HepG2 (cell line): ENCODE measurements around the gene SDHD. TPM values are rescaled to one million over a fixed set of nuclear protein-coding genes. Genes with fewer than 3 reads are reported as not detected.

Experiments used
- CHD4 ChIP-seq: fragments of 200-600 bp; sonication (generic); IDR thresholded peaks from 2 replicates; pipeline ENCODE4 v1.7.0; 2017; ENCODE audit warnings: mild to moderate bottlenecking, low read length, borderline replicate concordance
- DPF2 ChIP-seq: sonication (generic); formaldehyde crosslinking; IDR thresholded peaks from 2 replicates; pipeline ENCODE4 v1.4.0; 2020; ENCODE audit warnings: mild to moderate bottlenecking, low read depth, missing genetic modification reagents, borderline replicate concordance
- EED ChIP-seq: sonication (generic); formaldehyde crosslinking; IDR thresholded peaks from 2 replicates; pipeline ENCODE4 v1.5.0; 2020; ENCODE audit warnings: mild to moderate bottlenecking, missing genetic modification reagents
- ETV5 ChIP-seq: IDR thresholded peaks from 2 replicates; pipeline ENCODE4 v1.6.1; 2018; ENCODE audit warnings: missing biosample characterization, missing genetic modification reagents, inconsistent platforms, borderline replicate concordance
- FOXK1 ChIP-seq: sonication (generic); formaldehyde crosslinking; IDR thresholded peaks from 2 replicates; pipeline ENCODE4 v1.4.0; 2020; ENCODE audit warnings: low read depth, missing genetic modification reagents, borderline replicate concordance
- HMGXB3 ChIP-seq: sonication (generic); formaldehyde crosslinking; IDR thresholded peaks from 2 replicates; pipeline ENCODE4 v1.4.0; 2020; ENCODE audit warnings: missing genetic modification reagents, borderline replicate concordance
- HOXA5 ChIP-seq: sonication (generic); formaldehyde crosslinking; IDR thresholded peaks from 2 replicates; pipeline ENCODE4 v1.4.0; 2020; ENCODE audit warnings: missing genetic modification reagents
- IRX3 ChIP-seq: sonication (generic); formaldehyde crosslinking; IDR thresholded peaks from 2 replicates; pipeline ENCODE4 v1.8.1; 2023; ENCODE audit warnings: mild to moderate bottlenecking, low read depth, missing genetic modification reagents, borderline replicate concordance
- PAX8 ChIP-seq: sonication (generic); formaldehyde crosslinking; IDR thresholded peaks from 2 replicates; pipeline ENCODE4 v1.8.0; 2022; ENCODE audit warnings: mild to moderate bottlenecking, missing genetic modification reagents, borderline replicate concordance
- PRPF4 ChIP-seq: fragments of 200-400 bp; formaldehyde crosslinking; IDR thresholded peaks from 2 replicates; pipeline ENCODE4 v1.6.1; 2016; ENCODE audit warnings: low read length, low read depth; ENCODE audit not compliant: poor library complexity, severe bottlenecking
- SNAI1 ChIP-seq: sonication (generic); formaldehyde crosslinking; IDR thresholded peaks from 2 replicates; pipeline ENCODE4 v1.5.0; 2020; ENCODE audit warnings: mild to moderate bottlenecking, missing genetic modification reagents, borderline replicate concordance
- SOX5 ChIP-seq: IDR thresholded peaks from 2 replicates; pipeline ENCODE4 v1.6.1; 2016; ENCODE audit warnings: borderline replicate concordance
- TEAD3 ChIP-seq: optimal IDR thresholded peaks from 2 replicates; pipeline ENCODE3; 2016; ENCODE audit warnings: borderline replicate concordance
- TGIF2 ChIP-seq: IDR thresholded peaks from 2 replicates; pipeline ENCODE4 v1.6.1; 2016; ENCODE audit warnings: control low read depth, missing compliant biosample characterization
- ZBTB10 ChIP-seq: sonication (generic); formaldehyde crosslinking; IDR thresholded peaks from 2 replicates; pipeline ENCODE4 v1.4.0; 2020; ENCODE audit warnings: missing genetic modification reagents, borderline replicate concordance
- ZBTB21 ChIP-seq: sonication (generic); formaldehyde crosslinking; IDR thresholded peaks from 2 replicates; pipeline ENCODE4 v1.4.0; 2020; ENCODE audit warnings: missing genetic modification reagents
- ZNF503 ChIP-seq: sonication (generic); formaldehyde crosslinking; IDR thresholded peaks from 2 replicates; pipeline ENCODE4 v1.4.0; 2020; ENCODE audit warnings: missing genetic modification reagents
- ZNF564 ChIP-seq: sonication (generic); formaldehyde crosslinking; IDR thresholded peaks from 2 replicates; pipeline ENCODE4 v1.8.1; 2023; ENCODE audit warnings: mild to moderate bottlenecking, missing genetic modification reagents
- ZNF567 ChIP-seq: sonication (generic); formaldehyde crosslinking; IDR thresholded peaks from 2 replicates; pipeline ENCODE4 v1.8.1; 2023; ENCODE audit warnings: mild to moderate bottlenecking, missing genetic modification reagents, borderline replicate concordance
- polyA plus RNA-seq, 8 experiments: library from polyadenylated mRNA; depleted of rRNA in 3 of 8; stranded (reverse) in 7 of 8; unstranded in 1 of 8; fragments of >200 nt; fragmentation: Illumina TruSeq in 4 of 8; extraction: Trizol in 4 of 8; gene quantifications; 2 replicates each; pipeline versions ENCODE4 v1.2.1 to v1.2.3, GENCODE V29; 2011 to 2016; ENCODE audit warnings: low read depth in 4 of 8, missing spikeins in 1 of 8, mixed read lengths in 1 of 8; ENCODE audit not compliant: insufficient read depth in 1 of 8
- total RNA-seq, 5 experiments: library from RNA; depleted of rRNA; stranded (reverse); fragments of >200 nt; fragmentation: Illumina TruSeq; extraction: Trizol; gene quantifications; 2 replicates each; pipeline ENCODE4 v1.2.3, GENCODE V29; 2016; ENCODE audit warnings: low read depth in 1 of 5

SDHD gene
- total and polyA plus RNA-seq, 2 of the 13 experiments (the other 11 are each of a cell fraction or from before 2014, with no cell fraction given), result 117 to 123 TPM

- TF ChIP-seq PAX8 (CRISPR knock-in tag) (no peak; the same call in 1 of the 2 replicates), ZBTB21 (CRISPR knock-in tag) (no peak; the same call in 1 of the 2 replicates), ETV5 (CRISPR knock-in tag) (peak; percentile 53; the same call in 1 of the 2 replicates), ZNF564 (CRISPR knock-in tag) (0 out of 2 replicates have a peak, but pooled peaks have one; percentile 44), CHD4 (no peak), TEAD3 (CRISPR knock-in tag) (peak; percentile 67), DPF2 (no peak), PRPF4 (no peak), ZNF567 (CRISPR knock-in tag) (peak; percentile 57; the same call in 1 of the 2 replicates), ZNF503 (CRISPR knock-in tag) (0 out of 2 replicates have a peak, but pooled peaks have one; percentile 41), ZBTB10 (no peak), FOXK1 (CRISPR knock-in tag) (peak; percentile 100), SNAI1 (CRISPR knock-in tag) (no peak), EED (CRISPR knock-in tag) (no peak), TGIF2 (CRISPR knock-in tag) (peak; percentile 86; the same call in 1 of the 2 replicates), HOXA5 (CRISPR knock-in tag) (peak; percentile 37; the same call in 1 of the 2 replicates), HMGXB3 (no peak), SOX5 (CRISPR knock-in tag) (no peak; the same call in none of the 2 replicates), IRX3 (CRISPR knock-in tag) (no peak)
Observed at GRCh38 chr11:112086422-112087191, at the start of gene SDHD, which contains the start of gene TIMM8B (continued).
